GM12865 (cell line): Measurements from ENCODE around the gene FAM117B.
"Not testable (repeated sequence)": the region's sequence is repeated elsewhere in the genome, so short reads cannot be mapped to it uniquely, and the experiment has no call there.

Source experiments
- DNase-seq: peaks from one replicate; pipeline ENCODE4 v3.0.0; 2010; ENCODE audit warnings: low read depth
- H3K4me3 ChIP-seq: 2 replicates; pipeline ENCODE4 v1.5.1; 2011; ENCODE audit warnings: mild to moderate bottlenecking, low read depth, low read length, control low read depth
- TF ChIP-seq, protein P1 (sequence below): IDR thresholded peaks from 2 replicates; pipeline ENCODE4 v1.5.1; 2011; ENCODE audit warnings: low read length, control low read depth, low read depth, inconsistent platforms; ENCODE audit not compliant: insufficient read depth; ENCODE audit errors: missing control alignments

The FAM117B gene

GRCh38 chr2:202695166-202695565 is 60.4 kb downstream of the FAM117B start:
- no peak overlapping the region for H3K4me3 ChIP-seq
- no peak for DNase-seq
- TF ChIP-seq, protein P1, sequence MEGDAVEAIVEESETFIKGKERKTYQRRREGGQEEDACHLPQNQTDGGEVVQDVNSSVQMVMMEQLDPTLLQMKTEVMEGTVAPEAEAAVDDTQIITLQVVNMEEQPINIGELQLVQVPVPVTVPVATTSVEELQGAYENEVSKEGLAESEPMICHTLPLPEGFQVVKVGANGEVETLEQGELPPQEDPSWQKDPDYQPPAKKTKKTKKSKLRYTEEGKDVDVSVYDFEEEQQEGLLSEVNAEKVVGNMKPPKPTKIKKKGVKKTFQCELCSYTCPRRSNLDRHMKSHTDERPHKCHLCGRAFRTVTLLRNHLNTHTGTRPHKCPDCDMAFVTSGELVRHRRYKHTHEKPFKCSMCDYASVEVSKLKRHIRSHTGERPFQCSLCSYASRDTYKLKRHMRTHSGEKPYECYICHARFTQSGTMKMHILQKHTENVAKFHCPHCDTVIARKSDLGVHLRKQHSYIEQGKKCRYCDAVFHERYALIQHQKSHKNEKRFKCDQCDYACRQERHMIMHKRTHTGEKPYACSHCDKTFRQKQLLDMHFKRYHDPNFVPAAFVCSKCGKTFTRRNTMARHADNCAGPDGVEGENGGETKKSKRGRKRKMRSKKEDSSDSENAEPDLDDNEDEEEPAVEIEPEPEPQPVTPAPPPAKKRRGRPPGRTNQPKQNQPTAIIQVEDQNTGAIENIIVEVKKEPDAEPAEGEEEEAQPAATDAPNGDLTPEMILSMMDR = no peak

- TF ChIP-seq, protein P1 = no peak
- H3K4me3 ChIP-seq = no peak overlapping the region
- DNase-seq = no peak
These were observed 65.5 kb downstream of the FAM117B start for GRCh38 chr2:202700075-202700901.

GRCh38 chr2:202703091-202703490 is 68.3 kb downstream of the FAM117B start:
- TF ChIP-seq, protein P1 = no peak
- no peak overlapping the region for H3K4me3 ChIP-seq
- DNase-seq = no peak

DNA sequence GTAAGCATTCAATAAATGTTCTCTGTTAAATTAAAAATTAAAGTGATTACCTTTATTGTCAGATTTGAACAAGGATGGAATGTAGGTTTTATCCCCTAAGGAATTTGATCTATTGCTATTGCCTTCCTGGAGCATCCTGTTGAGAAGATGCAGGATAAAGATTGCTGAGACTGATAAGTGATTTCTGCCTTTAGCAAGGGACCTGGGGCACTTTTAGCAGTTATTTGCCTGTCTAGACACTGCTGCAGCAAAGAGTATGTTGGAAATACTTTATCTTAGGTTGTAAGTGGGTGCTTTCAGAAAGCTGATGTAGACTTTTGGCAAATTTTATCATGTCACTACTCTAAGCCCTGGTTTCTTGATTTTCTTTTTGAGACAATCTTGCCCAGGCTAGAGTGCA is 69.5 kb downstream of the FAM117B start:
- no peak for DNase-seq
- TF ChIP-seq, protein P1 = no peak
- H3K4me3 ChIP-seq = no peak overlapping the region

GRCh38 chr2:202705446-202706020 is 70.8 kb downstream of the FAM117B start:
- no peak for DNase-seq
- TF ChIP-seq, protein P1 = no peak

GRCh38 chr2:202714971-202715935 is 80.5 kb downstream of the FAM117B start:
- not testable (repeated sequence) for H3K4me3 ChIP-seq, DNase-seq

More at GRCh38 chr2:202705446-202706020, 70.8 kb downstream of the FAM117B start:
- no peak overlapping the region for H3K4me3 ChIP-seq
